NK-92 (cell line): ENCODE data around the gene CNGB1.
"Not testable (repeated sequence)": the region's sequence is repeated elsewhere in the genome, so short reads cannot be mapped to it uniquely, and the experiment has no call there.

Experiments used
- DNase-seq: peaks from one replicate; lab custom pipeline; 2025; ENCODE audit not compliant: unreplicated experiment; lab: John Stamatoyannopoulos, UW

The CNGB1 gene

GRCh38 chr16:57837305-57838125, 133.4 kb downstream of the CNGB1 start:
- DNase-seq = no peak

GRCh38 chr16:57835439-57835838, 135.5 kb downstream of the CNGB1 start:
- not testable (repeated sequence) for DNase-seq

GRCh38 chr16:57834936-57835335, 136.0 kb downstream of the CNGB1 start:
- no peak for DNase-seq
